Raji (cell line): ENCODE results near the gene HIVEP1.
A peak's percentile ranks its signal among the peaks of the same experiment; 100 is the strongest.

ENCODE experiments used
- POLR2A ChIP-seq: IDR thresholded peaks from 2 replicates; pipeline ENCODE4 v1.6.1; 2011; ENCODE audit warnings: low read depth, low read length, control low read depth; ENCODE audit not compliant: insufficient read depth

Gene HIVEP1

GRCh38 chr6:12009180-12009685, 2.9 kb upstream of the HIVEP1 start:
- TF ChIP-seq POLR2A = no peak

DNA sequence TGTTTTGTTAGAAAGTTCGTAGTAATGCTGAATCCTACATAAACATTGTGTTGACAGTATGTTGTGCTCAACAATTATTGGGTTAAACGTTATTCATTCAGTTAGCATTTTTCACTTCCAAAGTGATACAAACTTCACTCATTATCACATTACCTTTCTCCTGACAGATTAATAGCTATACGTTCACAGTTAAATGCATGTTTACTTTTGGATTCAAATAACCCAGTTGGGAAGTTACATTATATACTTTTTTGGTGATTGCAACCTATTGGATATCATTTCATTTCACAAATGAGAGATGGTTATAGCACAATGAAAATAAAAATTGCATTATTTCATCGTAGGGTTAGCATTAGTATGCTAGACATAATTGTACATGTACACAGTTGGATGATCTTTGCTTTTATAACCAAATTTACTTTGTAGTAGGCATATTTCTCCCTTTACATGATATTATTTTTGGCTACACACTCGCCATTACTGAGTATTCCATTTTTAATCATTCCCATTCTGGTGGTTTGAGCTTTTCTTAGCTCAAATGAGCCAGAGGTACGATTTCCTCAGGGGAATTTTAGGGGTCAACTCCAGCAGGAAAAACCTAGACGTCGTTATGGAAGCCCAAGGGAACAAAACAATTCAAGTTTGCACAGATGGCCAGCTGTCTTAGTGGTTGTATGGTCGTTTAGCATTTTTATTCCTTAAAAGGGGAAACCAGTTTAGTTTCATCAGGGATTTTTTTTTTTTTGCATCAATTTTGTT, 2.1 kb upstream of the HIVEP1 start:
- no peak for TF ChIP-seq POLR2A

DNA sequence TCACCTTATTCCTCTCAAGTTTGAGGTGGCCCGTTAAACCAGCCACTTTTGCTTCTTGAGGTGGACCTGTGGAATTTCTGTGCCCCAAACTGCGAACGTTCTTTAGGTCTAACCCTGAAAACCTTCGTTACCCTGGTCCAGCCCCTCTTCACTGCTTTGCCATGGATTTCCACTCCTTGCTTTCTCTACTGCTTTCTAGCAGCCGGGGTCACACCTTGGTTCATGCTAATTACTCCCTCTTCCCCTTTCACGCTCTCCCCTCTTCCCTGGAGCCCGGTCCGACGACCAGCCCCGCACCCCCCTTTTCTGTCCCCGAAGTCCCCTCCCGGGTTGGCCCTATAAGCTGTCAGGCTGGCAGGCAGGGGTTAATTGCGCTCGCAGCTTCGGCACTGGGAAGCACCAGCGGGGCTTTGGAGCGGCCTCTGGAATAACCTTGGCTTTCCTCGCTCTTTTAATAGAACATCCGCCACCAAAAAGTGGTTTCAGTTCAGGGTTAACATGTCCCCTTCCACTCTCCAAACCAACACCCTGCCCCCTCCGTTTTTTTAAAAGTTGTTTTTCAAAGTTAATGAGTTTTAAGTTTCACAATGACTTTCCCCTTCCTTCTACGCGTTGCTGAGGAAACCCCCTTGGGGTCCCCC, 1.4 kb upstream of the HIVEP1 start:
- peak; percentile 34 for TF ChIP-seq POLR2A

- 0 out of 2 replicates have a peak, but pooled peaks have one; percentile 31 for TF ChIP-seq POLR2A
Observed at GRCh38 chr6:12011276-12012037, 655 bp upstream of the HIVEP1 start.

GRCh38 chr6:12012558-12013306, 620 bp downstream of the HIVEP1 start:
- peak; percentile 64 for TF ChIP-seq POLR2A

- no peak; the same call in 1 of the 2 replicates for TF ChIP-seq POLR2A
Observed at GRCh38 chr6:12013307-12013719, 1.2 kb downstream of the HIVEP1 start.

GRCh38 chr6:12014027-12014872, 2.1 kb downstream of the HIVEP1 start:
- no peak for TF ChIP-seq POLR2A

GRCh38 chr6:12014873-12015149, 2.7 kb downstream of the HIVEP1 start:
- no peak for TF ChIP-seq POLR2A

GRCh38 chr6:12017263-12017662, 5.2 kb downstream of the HIVEP1 start:
- no peak for TF ChIP-seq POLR2A

GRCh38 chr6:12017876-12018401, 5.8 kb downstream of the HIVEP1 start:
- no peak for TF ChIP-seq POLR2A

DNA sequence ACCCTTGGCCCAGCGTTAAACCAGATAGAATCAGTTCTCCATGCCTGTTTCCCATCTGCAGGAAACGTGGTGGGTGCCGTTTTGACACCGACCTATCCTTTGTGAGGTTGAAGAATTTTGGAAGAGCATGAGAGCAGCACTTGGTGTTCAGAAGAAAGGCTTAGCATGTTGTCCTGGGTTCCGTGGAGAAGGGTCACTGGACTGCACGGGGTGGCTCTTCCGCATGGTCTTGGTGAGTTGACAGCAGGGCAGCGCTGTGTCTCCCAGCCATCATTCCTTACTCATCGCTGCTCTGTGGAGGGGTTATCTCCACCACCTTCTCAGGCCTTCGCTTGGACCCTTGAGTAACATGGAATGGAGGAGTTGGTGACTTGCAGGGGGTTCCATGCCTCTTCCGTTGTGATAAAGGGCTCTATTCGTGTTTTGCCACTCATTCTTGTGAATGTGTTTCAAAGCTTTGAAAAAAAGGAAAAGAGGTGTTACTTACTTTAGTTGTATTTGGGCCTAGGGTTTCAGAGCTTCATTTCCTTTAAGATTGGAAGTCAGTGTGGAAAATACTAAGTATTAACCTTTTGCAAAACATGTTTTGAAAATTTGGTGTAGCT, 8.2 kb downstream of the HIVEP1 start:
- no peak for TF ChIP-seq POLR2A

GRCh38 chr6:12022481-12022880, 10.4 kb downstream of the HIVEP1 start:
- TF ChIP-seq POLR2A = no peak

DNA sequence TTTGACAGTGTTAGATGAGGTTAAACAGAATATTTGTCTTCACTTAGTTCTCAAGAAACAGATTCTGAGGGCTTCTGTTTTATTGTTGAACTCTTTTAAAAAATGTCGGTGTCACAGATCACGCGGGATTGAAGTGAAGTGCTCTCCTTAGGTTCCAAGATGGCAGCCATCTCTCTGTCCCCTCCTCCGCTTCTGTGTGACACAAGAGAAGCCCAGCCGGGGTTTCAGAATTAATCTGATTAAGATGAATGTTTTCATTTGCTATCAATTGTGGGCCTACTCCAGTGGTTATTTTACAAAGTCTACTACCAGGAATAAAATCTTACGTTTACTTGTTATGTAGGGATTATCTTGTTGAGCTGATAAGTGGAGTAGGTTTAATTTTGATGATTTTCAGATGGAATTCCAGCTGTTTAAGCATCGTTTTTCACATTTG, 10.9 kb downstream of the HIVEP1 start:
- TF ChIP-seq POLR2A = no peak

DNA sequence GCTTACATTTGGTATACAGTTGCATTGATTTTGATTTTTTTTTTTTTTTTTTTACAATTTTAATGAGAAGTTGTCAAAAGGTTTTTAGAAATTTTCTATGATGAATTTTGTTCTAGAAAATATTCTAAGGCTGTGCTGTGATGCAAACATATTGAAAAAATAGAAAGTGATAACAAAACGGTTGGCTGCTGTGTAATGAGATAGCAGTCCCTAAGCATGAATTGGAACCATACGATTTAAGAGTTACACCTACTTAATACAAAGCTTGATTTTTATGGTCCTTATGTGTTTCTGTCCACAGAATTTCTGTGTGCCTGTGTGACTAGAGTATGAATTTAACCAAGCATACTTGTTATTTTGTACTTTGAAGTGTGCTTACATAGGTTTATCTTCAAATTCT, 12.1 kb downstream of the HIVEP1 start:
- TF ChIP-seq POLR2A = no peak
